ENCODE data around the gene TANGO2. TPM values are rescaled to one million over a fixed set of nuclear protein-coding genes. Genes with fewer than 3 reads are reported as not detected.

The TANGO2 gene
- total and polyA plus RNA-seq, 9 of the 15 experiments (the other 6 are each of a cell fraction or from before 2014, with no cell fraction given) = 15.5 to 94.9 (median 70.1) TPM

- Histone ChIP-seq H2AFZ (ENCODE audit: low read depth, low read length) (no peak overlapping the region), H3K4me3 (no peak overlapping the region), H3K4me1 (replicated peaks in 1 of 2; ENCODE audit: control insufficient read depth in 2 of 2, insufficient read depth in 2 of 2, low read length in 2 of 2) (peaks cover 18 to 86% of the 10 kb centered on the region in 2 experiments), H3K9me3 (replicated peaks; ENCODE audit: control insufficient read depth, insufficient read depth, low read depth, low read length) (no peaks in the 10 kb centered on the region), H3K9ac (ENCODE audit: insufficient read depth in 1 of 2, low read depth in 2 of 2, low read length in 2 of 2) (no peak overlapping the region), H3K36me3 (ENCODE audit: control insufficient read depth, insufficient read depth, low read length) (peaks cover 42% of the 10 kb centered on the region; the same call in 2 of the 3 replicates), H3K4me2 (ENCODE audit: insufficient read depth, low read length) (no peak overlapping the region), H3K79me2 (ENCODE audit: control insufficient read depth, insufficient read depth, low read length) (no peaks in the 10 kb centered on the region), H3K9me1 (ENCODE audit: control insufficient read depth, insufficient read depth, low read length) (peaks cover 25% of the 10 kb centered on the region), H3K27ac (ENCODE audit: extremely low read depth, low read depth, low read length) (no peak overlapping the region), H4K20me1 (replicated peaks; ENCODE audit: control insufficient read depth, insufficient read depth, low read length) (peaks cover 23% of the 10 kb centered on the region), H3K27me3 (ENCODE audit: control insufficient read depth in 2 of 2, insufficient read depth in 2 of 2, low read length in 2 of 2) (no peaks in the 10 kb centered on the region)
- DNase-seq (ENCODE audit: extremely low read depth in 1 of 4, low spot score in 3 of 4) = no peak
- WGBS (ENCODE audit: insufficient coverage, low coverage, missing lambda C conversion rate) = 79% methylated on average over 3 of the region's 3 CpGs
- in situ Hi-C loops (cut with MboI) = no loop called here
- no TSS peak for BruUV-seq (replicated peaks)
- CTCF ChIA-PET (ENCODE audit: low intra/inter-chr PET ratio) = no interaction called here
- no peak for FAIRE-seq
- no peak for ATAC-seq
- POLR2A ChIA-PET = interaction anchor here (1.0 to 2.2 kb wide), 3 partner anchors 12 to 94 kb away, joined by 4 to 10 read pairs (median 4); no protein-coding TSS in a partner anchor
- intact Hi-C loops (cut with micrococcal nuclease) = loop anchor here (10.0 kb wide), 2 partner anchors 258 to 318 kb away; no protein-coding TSS in a partner anchor
- TF ChIP-seq, protein P1, sequence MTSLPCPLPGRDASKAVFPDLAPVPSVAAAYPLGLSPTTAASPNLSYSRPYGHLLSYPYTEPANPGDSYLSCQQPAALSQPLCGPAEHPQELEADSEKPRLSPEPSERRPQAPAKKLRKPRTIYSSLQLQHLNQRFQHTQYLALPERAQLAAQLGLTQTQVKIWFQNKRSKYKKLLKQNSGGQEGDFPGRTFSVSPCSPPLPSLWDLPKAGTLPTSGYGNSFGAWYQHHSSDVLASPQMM (CRISPR knock-in tag; IDR thresholded peaks at IDR 0.05) = no peak
- TF ChIP-seq ELF2 (CRISPR knock-in tag; IDR thresholded peaks at IDR 0.05) (no peak), PRMT5 (CRISPR knock-in tag; IDR thresholded peaks at IDR 0.05) (peak; percentile 63; the same call in 1 of the 2 replicates), SP2 (IDR thresholded peaks at IDR 0.05; ENCODE audit: extremely low read depth, low read depth, low read length, poor library complexity, severe bottlenecking) (no peak), MEF2D (tag; conservative IDR thresholded peaks at IDR 0.05; ENCODE audit: low read depth) (no peak), KLF16 (IDR thresholded peaks at IDR 0.05) (no peak), CHD2 (IDR thresholded peaks at IDR 0.05; ENCODE audit: low read depth, low read length) (0 out of 2 replicates have a peak, but pooled peaks have one; percentile 2), SMARCB1 (IDR thresholded peaks at IDR 0.05; ENCODE audit: insufficient read length, low read depth) (no peak), SP1 (CRISPR knock-in tag; IDR thresholded peaks at IDR 0.05) (no peak), NFIX (CRISPR knock-in tag; IDR thresholded peaks at IDR 0.05; ENCODE audit: low read depth) (no peak), MGA (IDR thresholded peaks at IDR 0.05) (no peak), SMARCC2 (IDR thresholded peaks at IDR 0.05; ENCODE audit: low read depth) (no peak)
These were observed 44.2 kb upstream of the TANGO2 start for GRCh38 chr22:19976671-19977070.

Data from K562 (cell line).